Activated naive CD4-positive, alpha-beta T cell treated with anti-CD3 and anti-CD28 coated beads for 36 hours (primary cell): ENCODE results near the gene RIMKLB. TPM values are rescaled to one million over a fixed set of nuclear protein-coding genes. Genes with fewer than 3 reads are reported as not detected.
A peak's percentile ranks its signal among the peaks of the same experiment; 100 is the strongest.
"Not testable (repeated sequence)": the region's sequence is repeated elsewhere in the genome, so short reads cannot be mapped to it uniquely, and the experiment has no call there.

Experiments
- CTCF ChIA-PET: fragments of 350-600 bp; sonication (Branson Sonifier 250); formaldehyde crosslinking; loops from one replicate; lab custom pipeline; 2021; ENCODE audit warnings: antibody characterized with exemption; lab: Charles Lee
- DNase-seq: peaks from one replicate; pipeline ENCODE4 v3.0.0-alpha.2; 2020
- H3K27ac Mint-ChIP-seq: one replicate; pipeline ENCODE4 v1.8.0; 2021; ENCODE audit warnings: mild to moderate bottlenecking, mixed read lengths
- H3K27me3 Mint-ChIP-seq: one replicate; pipeline ENCODE4 v1.8.0; 2021; ENCODE audit warnings: low read depth, mixed read lengths
- H3K36me3 Mint-ChIP-seq: one replicate; pipeline ENCODE4 v1.8.0; 2021; ENCODE audit warnings: low read depth, mixed read lengths
- H3K4me1 Mint-ChIP-seq: one replicate; pipeline ENCODE4 v1.8.0; 2021; ENCODE audit warnings: low read depth, mixed read lengths
- H3K4me3 Mint-ChIP-seq: one replicate; pipeline ENCODE4 v1.8.0; 2021; ENCODE audit warnings: mild to moderate bottlenecking, moderate library complexity, mixed read lengths
- H3K9me3 Mint-ChIP-seq: one replicate; pipeline ENCODE4 v1.8.0; 2021; ENCODE audit warnings: mixed read lengths
- intact Hi-C: fragments of 100-400 bp; cut with micrococcal nuclease; formaldehyde crosslinking; loops from one replicate; pipeline ENCODE4 v1.15.1; 2023
- total RNA-seq, 2 experiments: library from RNA; stranded (reverse); gene quantifications; one replicate each; pipeline ENCODE4 v1.2.3, GENCODE V29; 2021

The RIMKLB gene
- total RNA-seq, 2 experiments from 2014 or later, result 5.2 to 5.5 TPM

GRCh38 chr12:8807084-8807483 lies 109.3 kb downstream of the RIMKLB start:
- H3K36me3 Mint-ChIP-seq, CTCF ChIA-PET, H3K4me1 Mint-ChIP-seq, intact Hi-C loops, H3K4me3 Mint-ChIP-seq, DNase-seq, H3K27ac Mint-ChIP-seq, H3K27me3 Mint-ChIP-seq, H3K9me3 Mint-ChIP-seq: not testable (repeated sequence)

GRCh38 chr12:8810112-8810511 lies 112.3 kb downstream of the RIMKLB start:
- H3K36me3 Mint-ChIP-seq, H3K27me3 Mint-ChIP-seq, CTCF ChIA-PET, DNase-seq, H3K4me3 Mint-ChIP-seq, H3K9me3 Mint-ChIP-seq, H3K4me1 Mint-ChIP-seq, intact Hi-C loops, H3K27ac Mint-ChIP-seq: not testable (repeated sequence)

- no peak for DNase-seq
- no peaks in the 10 kb centered on the region for H3K4me1 Mint-ChIP-seq
- no peaks in the 10 kb centered on the region for H3K27me3 Mint-ChIP-seq
- H3K27ac Mint-ChIP-seq, result no peak overlapping the region
- no peak overlapping the region for H3K4me3 Mint-ChIP-seq
- intact Hi-C loops, result no loop called here
- CTCF ChIA-PET, result no interaction called here
- H3K36me3 Mint-ChIP-seq, result no peaks in the 10 kb centered on the region
- H3K9me3 Mint-ChIP-seq, result no peaks in the 10 kb centered on the region
Measured at GRCh38 chr12:8813572-8814357, 116.0 kb downstream of the RIMKLB start.

GRCh38 chr12:8816448-8817050 lies 118.8 kb downstream of the RIMKLB start:
- H3K4me1 Mint-ChIP-seq, result no peaks in the 10 kb centered on the region
- intact Hi-C loops, result no loop called here
- no peak overlapping the region for H3K27ac Mint-ChIP-seq
- H3K9me3 Mint-ChIP-seq, result no peaks in the 10 kb centered on the region
- CTCF ChIA-PET, result interaction anchor here (0.8 kb wide), 1 partner anchor 272 kb away, joined by 4 read pairs; no protein-coding TSS in a partner anchor
- no peak overlapping the region for H3K4me3 Mint-ChIP-seq
- no peaks in the 10 kb centered on the region for H3K27me3 Mint-ChIP-seq
- H3K36me3 Mint-ChIP-seq, result no peaks in the 10 kb centered on the region
- DNase-seq, result no peak

GRCh38 chr12:8817856-8818255 lies 120.1 kb downstream of the RIMKLB start:
- intact Hi-C loops, result no loop called here
- H3K9me3 Mint-ChIP-seq, result no peaks in the 10 kb centered on the region
- no peaks in the 10 kb centered on the region for H3K4me1 Mint-ChIP-seq
- no peaks in the 10 kb centered on the region for H3K36me3 Mint-ChIP-seq
- no peaks in the 10 kb centered on the region for H3K27me3 Mint-ChIP-seq
- H3K4me3 Mint-ChIP-seq, result no peak overlapping the region
- DNase-seq, result no peak
- no peak overlapping the region for H3K27ac Mint-ChIP-seq
- CTCF ChIA-PET, result interaction anchor here (0.6 to 0.9 kb wide), 3 partner anchors 10 to 82 kb away, joined by 3 to 5 read pairs (median 5); no protein-coding TSS in a partner anchor

GRCh38 chr12:8818526-8818925 lies 120.7 kb downstream of the RIMKLB start:
- H3K9me3 Mint-ChIP-seq, result no peaks in the 10 kb centered on the region
- no peak overlapping the region for H3K4me3 Mint-ChIP-seq
- no peak for DNase-seq
- H3K27ac Mint-ChIP-seq, result no peak overlapping the region
- H3K4me1 Mint-ChIP-seq, result no peaks in the 10 kb centered on the region
- H3K36me3 Mint-ChIP-seq, result no peaks in the 10 kb centered on the region
- no peaks in the 10 kb centered on the region for H3K27me3 Mint-ChIP-seq
- CTCF ChIA-PET, result interaction anchor here (0.6 to 1.1 kb wide), 4 partner anchors 10 to 82 kb away, joined by 3 to 5 read pairs (median 5); no protein-coding TSS in a partner anchor
- intact Hi-C loops, result no loop called here

GRCh38 chr12:8819666-8819980 lies 121.8 kb downstream of the RIMKLB start:
- no peak overlapping the region for H3K4me3 Mint-ChIP-seq
- CTCF ChIA-PET, result interaction anchor here (0.6 to 1.1 kb wide), 3 partner anchors 41 to 208 kb away, joined by 3 to 5 read pairs (median 3); no protein-coding TSS in a partner anchor
- H3K9me3 Mint-ChIP-seq, result no peaks in the 10 kb centered on the region
- no peak for DNase-seq
- H3K36me3 Mint-ChIP-seq, result no peaks in the 10 kb centered on the region
- H3K27ac Mint-ChIP-seq, result no peak overlapping the region
- H3K27me3 Mint-ChIP-seq, result no peaks in the 10 kb centered on the region
- no peaks in the 10 kb centered on the region for H3K4me1 Mint-ChIP-seq
- intact Hi-C loops, result no loop called here

- DNase-seq, H3K27me3 Mint-ChIP-seq, H3K4me1 Mint-ChIP-seq, H3K9me3 Mint-ChIP-seq, H3K36me3 Mint-ChIP-seq, H3K27ac Mint-ChIP-seq, intact Hi-C loops, H3K4me3 Mint-ChIP-seq: not testable (repeated sequence)
- CTCF ChIA-PET, result interaction anchor here (0.6 kb wide), 1 partner anchor 134 kb away, joined by 5 read pairs; no protein-coding TSS in a partner anchor
Measured at GRCh38 chr12:8820676-8821407, 123.1 kb downstream of the RIMKLB start.

- Mint-ChIP-seq H3K4me1 (no peaks in the 10 kb centered on the region), H3K36me3 (no peaks in the 10 kb centered on the region), H3K9me3 (peaks cover 4% of the 10 kb centered on the region), H3K4me3 (no peak overlapping the region), H3K27me3 (no peaks in the 10 kb centered on the region), H3K27ac (no peak overlapping the region)
- intact Hi-C loops, result no loop called here
- no peak for DNase-seq
- CTCF ChIA-PET, result interaction anchor here (0.7 to 1.2 kb wide), 2 partner anchors 138 to 199 kb away, joined by 3 to 4 read pairs; no protein-coding TSS in a partner anchor
Measured at GRCh38 chr12:8821591-8821990, 123.8 kb downstream of the RIMKLB start.

- no peak within 1 kb of the TSS for H3K4me3 Mint-ChIP-seq
- DNase-seq, result no peak
- H3K9me3 Mint-ChIP-seq, result peaks cover 4% of the 10 kb centered on the region
- H3K4me1 Mint-ChIP-seq, result peaks cover under 1% of the 10 kb centered on the region
- peaks cover under 1% of the 10 kb centered on the region for H3K27me3 Mint-ChIP-seq
- CTCF ChIA-PET, result interaction anchor here (0.7 to 1.2 kb wide), 3 partner anchors 139 to 228 kb away, joined by 3 to 4 read pairs (median 4); no protein-coding TSS in a partner anchor
- H3K36me3 Mint-ChIP-seq, result no peaks in the 10 kb centered on the region
- no peak within 1 kb of the TSS for H3K27ac Mint-ChIP-seq
- intact Hi-C loops, result no loop called here
Measured at GRCh38 chr12:8822298-8822697, 124.5 kb downstream of the RIMKLB start, which contains the start of gene A2ML1. A2ML1 (plus strand) TSS chr12:8822621; CDS start chr12:8822652, 31 bp downstream.

GRCh38 chr12:8823565-8824300 lies 125.9 kb downstream of the RIMKLB start:
- intact Hi-C loops, result loop anchor here (1.0 kb wide), 1 partner anchor 141 kb away; no protein-coding TSS in a partner anchor
- peak; percentile 15 for DNase-seq
- no peak overlapping the region for H3K4me3 Mint-ChIP-seq
- no peak overlapping the region for H3K27ac Mint-ChIP-seq
- H3K9me3 Mint-ChIP-seq, result peaks cover 4% of the 10 kb centered on the region
- H3K4me1 Mint-ChIP-seq, result peaks cover 4% of the 10 kb centered on the region
- H3K36me3 Mint-ChIP-seq, result no peaks in the 10 kb centered on the region
- peaks cover 3% of the 10 kb centered on the region for H3K27me3 Mint-ChIP-seq
- CTCF ChIA-PET, result interaction anchor here (0.6 to 1.4 kb wide), 4 partner anchors 62 to 225 kb away, joined by 3 to 5 read pairs (median 3); no protein-coding TSS in a partner anchor
